Lung (tissue), 12 donors: Measurements from ENCODE around the gene PPID. TPM values are rescaled to one million over a fixed set of nuclear protein-coding genes. Genes with fewer than 3 reads are reported as not detected.
"Not testable (repeated sequence)": the region's sequence is repeated elsewhere in the genome, so short reads cannot be mapped to it uniquely, and the experiment has no call there.

ENCODE experiments used
- ATAC-seq: fragments of 200-7000 bp; cut with Tn5 transposase; one replicate; pipeline ENCODE4 v1.9.1; 2020; ENCODE audit warnings: moderate number of reproducible peaks; ENCODE audit not compliant: insufficient read depth, low FRiP score
- DNase-seq, 3 donors: peaks; one replicate each; pipeline ENCODE4 v3.0.0-alpha.2; 2013 to 2017
- H3K27ac ChIP-seq, 2 donors: one replicate each; pipeline ENCODE4 v1.5.1; 2013; ENCODE audit warnings: mild to moderate bottlenecking in 2 of 2, moderate library complexity in 2 of 2, control low read depth in 1 of 2, inconsistent platforms in 1 of 2, low read depth in 1 of 2, low read length in 1 of 2
- H3K27me3 ChIP-seq, 3 donors: one replicate each; pipeline ENCODE4 v1.5.1; 2013; ENCODE audit warnings: low read length in 2 of 3; ENCODE audit not compliant: control insufficient read depth in 3 of 3, insufficient read depth in 3 of 3
- H3K36me3 ChIP-seq, 4 donors: one replicate each; pipeline ENCODE4 v1.5.1; 2013; ENCODE audit warnings: low read length in 4 of 4, mild to moderate bottlenecking in 1 of 4, moderate library complexity in 1 of 4; ENCODE audit not compliant: control insufficient read depth in 4 of 4, insufficient read depth in 4 of 4
- H3K4me1 ChIP-seq, 5 donors: one replicate each; pipeline ENCODE4 v1.5.1; 2013; ENCODE audit warnings: low read length in 5 of 5, mild to moderate bottlenecking in 2 of 5, moderate library complexity in 1 of 5; ENCODE audit not compliant: control insufficient read depth in 5 of 5, insufficient read depth in 5 of 5
- H3K4me3 ChIP-seq: one replicate; pipeline ENCODE4 v1.5.1; 2013; ENCODE audit warnings: mild to moderate bottlenecking, control low read depth, moderate library complexity
- H3K9ac ChIP-seq, 2 donors: one replicate each; pipeline ENCODE4 v1.5.1; 2013; ENCODE audit warnings: low read length in 2 of 2, control low read depth in 1 of 2; ENCODE audit not compliant: insufficient read depth in 1 of 2
- H3K9me3 ChIP-seq, 4 donors: one replicate each; pipeline ENCODE4 v1.5.1; 2013; ENCODE audit warnings: low read length in 3 of 4, mild to moderate bottlenecking in 1 of 4, moderate library complexity in 1 of 4; ENCODE audit not compliant: control insufficient read depth in 4 of 4, insufficient read depth in 3 of 4
- WGBS, 2 donors: extraction: QIAGEN DNeasy Blood & Tissue Kit; methylation state at CpG; one replicate each; pipeline ENCODE4 v1.1.7; 2013; 5-methylcytosine and 5-hydroxymethylcytosine counted together
- polyA plus RNA-seq, 2 donors: library from polyadenylated mRNA; stranded (reverse); fragments of 200-250 nt; gene quantifications; one replicate each; pipeline ENCODE4 v1.2.1, GENCODE V29; 2013
- total RNA-seq, 2 donors: library from RNA; depleted of rRNA in 1 of 2; stranded (reverse); fragments of >200 nt in 1 of 2; gene quantifications; one replicate each; pipeline ENCODE4 v1.2.1, GENCODE V29; 2014 to 2021
- TF ChIP-seq, protein P1 (sequence below): IDR thresholded peaks from 2 replicates; pipeline ENCODE4 v1.5.1; 2012; ENCODE audit warnings: mild to moderate bottlenecking; ENCODE audit errors: control extremely low read depth, extremely low read depth
- donor health status: control.
- donor health status: control.
- donor health status: Bipolar disorder and iron deficiency.
- donor health status: healthy.
- donor health status: DM: yes; HTN: yes; CAD: no.

The PPID gene
- total and polyA plus RNA-seq, 4 donors: 14.7 to 39.0 (median 21.3) TPM

GRCh38 chr4:158667651-158668198 is 55.5 kb downstream of the PPID start:
- DNase-seq (peak in 2 of 3 donors; percentile 15 to 19), ATAC-seq (no peak)
- H3K4me1 ChIP-seq: peaks cover 0 to 11% (median 0%) of the 10 kb centered on the region in 5 donors
- 85 to 89% methylated on average over 3 of the region's 3 CpGs for WGBS, 2 donors
- H3K27ac ChIP-seq: no peak overlapping the region
- no peak overlapping the region for H3K4me3 ChIP-seq
- H3K27me3 ChIP-seq: no peaks in the 10 kb centered on the region
- H3K9me3 ChIP-seq: no peaks in the 10 kb centered on the region
- H3K9ac ChIP-seq: no peak overlapping the region
- H3K36me3 ChIP-seq: peaks cover 0 to 3% (median 1%) of the 10 kb centered on the region in 4 donors
- TF ChIP-seq, protein P1, sequence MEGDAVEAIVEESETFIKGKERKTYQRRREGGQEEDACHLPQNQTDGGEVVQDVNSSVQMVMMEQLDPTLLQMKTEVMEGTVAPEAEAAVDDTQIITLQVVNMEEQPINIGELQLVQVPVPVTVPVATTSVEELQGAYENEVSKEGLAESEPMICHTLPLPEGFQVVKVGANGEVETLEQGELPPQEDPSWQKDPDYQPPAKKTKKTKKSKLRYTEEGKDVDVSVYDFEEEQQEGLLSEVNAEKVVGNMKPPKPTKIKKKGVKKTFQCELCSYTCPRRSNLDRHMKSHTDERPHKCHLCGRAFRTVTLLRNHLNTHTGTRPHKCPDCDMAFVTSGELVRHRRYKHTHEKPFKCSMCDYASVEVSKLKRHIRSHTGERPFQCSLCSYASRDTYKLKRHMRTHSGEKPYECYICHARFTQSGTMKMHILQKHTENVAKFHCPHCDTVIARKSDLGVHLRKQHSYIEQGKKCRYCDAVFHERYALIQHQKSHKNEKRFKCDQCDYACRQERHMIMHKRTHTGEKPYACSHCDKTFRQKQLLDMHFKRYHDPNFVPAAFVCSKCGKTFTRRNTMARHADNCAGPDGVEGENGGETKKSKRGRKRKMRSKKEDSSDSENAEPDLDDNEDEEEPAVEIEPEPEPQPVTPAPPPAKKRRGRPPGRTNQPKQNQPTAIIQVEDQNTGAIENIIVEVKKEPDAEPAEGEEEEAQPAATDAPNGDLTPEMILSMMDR: no peak

DNA sequence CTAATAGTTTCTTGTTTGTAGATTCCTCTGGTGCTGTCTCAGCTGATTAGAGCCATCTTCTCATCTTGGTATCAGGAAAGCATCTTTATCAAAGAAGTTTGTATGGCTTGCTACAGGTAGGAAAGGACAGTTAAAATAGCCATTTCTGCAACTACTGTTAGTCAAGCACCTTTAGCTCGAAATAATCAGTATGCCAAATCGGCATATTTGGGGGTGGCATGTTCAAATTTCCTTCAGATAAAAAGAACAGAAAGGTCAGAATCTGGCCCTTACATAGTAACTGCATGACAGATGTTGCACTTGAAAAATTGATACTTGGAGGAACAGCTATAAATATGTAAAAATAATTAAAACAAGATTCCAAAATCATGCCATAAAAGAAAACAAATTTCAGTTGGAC is 56.3 kb downstream of the PPID start:
- H3K27ac ChIP-seq: no peak overlapping the region
- DNase-seq: no peak
- TF ChIP-seq, protein P1: no peak
- H3K9me3 ChIP-seq: no peaks in the 10 kb centered on the region
- H3K9ac ChIP-seq: no peak overlapping the region
- H3K36me3 ChIP-seq: peaks cover 0 to 2% (median 0%) of the 10 kb centered on the region in 4 donors
- WGBS, 2 donors: 92 to 97% methylated on average over 2 of the region's 2 CpGs
- H3K4me3 ChIP-seq: no peak overlapping the region
- no peaks in the 10 kb centered on the region for H3K27me3 ChIP-seq
- ATAC-seq: no peak
- peaks cover 0 to 9% (median 0%) of the 10 kb centered on the region in 5 donors for H3K4me1 ChIP-seq

GRCh38 chr4:158664806-158665205 is 58.4 kb downstream of the PPID start:
- Histone ChIP-seq H3K27ac (no peak overlapping the region), H3K27me3 (no peaks in the 10 kb centered on the region), H3K9me3 (no peaks in the 10 kb centered on the region), H3K4me3 (no peak overlapping the region), H3K36me3 (peaks cover 0 to 2% (median 0%) of the 10 kb centered on the region in 4 donors), H3K9ac (no peak overlapping the region), H3K4me1 (no peaks in the 10 kb centered on the region)
- TF ChIP-seq, protein P1: no peak
- no peak for DNase-seq
- WGBS, 2 donors: 97 to 98% methylated on average over 18 of the region's 18 CpGs
- ATAC-seq: no peak

- not testable (repeated sequence) for H3K9ac ChIP-seq, H3K36me3 ChIP-seq, H3K27me3 ChIP-seq, H3K9me3 ChIP-seq, ATAC-seq, H3K27ac ChIP-seq, H3K4me1 ChIP-seq, H3K4me3 ChIP-seq, DNase-seq
- 40 to 63% methylated on average over 8 of the region's 8 CpGs for WGBS, 2 donors
These were observed 59.2 kb downstream of the PPID start for GRCh38 chr4:158663707-158664625.

- 26 to 52% methylated on average over 4 of the region's 4 CpGs for WGBS, 2 donors
- H3K27me3 ChIP-seq, H3K36me3 ChIP-seq, H3K9ac ChIP-seq, H3K9me3 ChIP-seq, DNase-seq, H3K27ac ChIP-seq, H3K4me3 ChIP-seq, H3K4me1 ChIP-seq, ATAC-seq: not testable (repeated sequence)
These were observed 59.9 kb downstream of the PPID start for GRCh38 chr4:158663255-158663654.
